ENCODE data around the gene THRB. TPM values are rescaled to one million over a fixed set of nuclear protein-coding genes. Genes with fewer than 3 reads are reported as not detected.

Gene THRB
- total and polyA plus RNA-seq, 9 of the 15 experiments (the other 6 are each of a cell fraction or from before 2014, with no cell fraction given): 1.7 to 14.9 (median 6.9) TPM

DNA sequence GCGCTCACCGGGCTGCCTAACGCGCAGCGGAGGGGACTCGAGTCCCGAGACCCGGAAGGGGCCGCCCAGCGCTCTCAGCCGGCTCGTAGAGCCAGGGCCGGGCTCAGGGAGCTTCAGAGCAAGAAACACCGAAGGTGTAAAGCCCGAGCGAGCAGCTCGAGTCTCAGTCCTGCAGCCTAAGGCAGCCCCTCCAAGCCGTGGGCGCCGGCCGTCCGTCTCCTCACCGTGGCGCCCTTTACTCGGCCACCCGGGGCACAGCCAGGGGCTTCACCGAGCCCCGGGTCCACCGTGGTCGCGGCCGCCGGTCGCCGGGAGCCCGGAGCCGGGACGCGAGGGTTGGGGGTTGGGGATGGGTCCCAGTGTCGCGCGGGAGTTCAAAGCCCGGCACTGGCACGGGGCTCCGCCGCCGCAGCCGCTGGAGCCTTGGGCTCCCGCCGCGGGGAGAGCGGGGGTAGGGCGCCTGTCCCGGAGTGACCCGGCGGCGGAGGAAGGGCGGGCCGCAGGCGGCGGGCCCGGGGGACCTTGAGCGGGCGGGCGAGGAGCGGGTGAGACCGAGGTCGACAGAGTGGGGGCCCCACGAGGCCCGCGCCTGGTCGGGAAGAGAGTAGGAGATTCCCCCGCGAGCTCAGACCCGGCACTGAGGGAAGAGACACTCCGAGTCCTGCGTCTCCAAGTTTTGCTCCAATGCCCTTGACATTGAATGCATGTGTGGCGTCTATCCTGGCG, 26.9 kb upstream of the THRB start (continued):
- no peak for TF ChIP-seq HCFC1 (IDR thresholded peaks at IDR 0.05; ENCODE audit: low read depth, low read length)
- no peak for TF ChIP-seq POLR3A (IDR thresholded peaks at IDR 0.05; ENCODE audit: borderline replicate concordance, extremely low read depth, insufficient read depth, insufficient read length)
- no peak for TF ChIP-seq ZNF146 (CRISPR knock-in tag; IDR thresholded peaks at IDR 0.05; ENCODE audit: unreplicated experiment)
- no peak for TF ChIP-seq ATF1 (CRISPR knock-in tag; IDR thresholded peaks at IDR 0.05)
- no peak for TF ChIP-seq ATF1 (tag; IDR thresholded peaks at IDR 0.05)
- TF ChIP-seq ZNF224 (CRISPR knock-in tag; IDR thresholded peaks at IDR 0.05): no peak
- peak; percentile 36; the same call in 1 of the 2 replicates for TF ChIP-seq HNRNPL (IDR thresholded peaks at IDR 0.05; ENCODE audit: low read depth, low read length)
- TF ChIP-seq, protein P1, sequence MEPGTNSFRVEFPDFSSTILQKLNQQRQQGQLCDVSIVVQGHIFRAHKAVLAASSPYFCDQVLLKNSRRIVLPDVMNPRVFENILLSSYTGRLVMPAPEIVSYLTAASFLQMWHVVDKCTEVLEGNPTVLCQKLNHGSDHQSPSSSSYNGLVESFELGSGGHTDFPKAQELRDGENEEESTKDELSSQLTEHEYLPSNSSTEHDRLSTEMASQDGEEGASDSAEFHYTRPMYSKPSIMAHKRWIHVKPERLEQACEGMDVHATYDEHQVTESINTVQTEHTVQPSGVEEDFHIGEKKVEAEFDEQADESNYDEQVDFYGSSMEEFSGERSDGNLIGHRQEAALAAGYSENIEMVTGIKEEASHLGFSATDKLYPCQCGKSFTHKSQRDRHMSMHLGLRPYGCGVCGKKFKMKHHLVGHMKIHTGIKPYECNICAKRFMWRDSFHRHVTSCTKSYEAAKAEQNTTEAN (CRISPR knock-in tag; IDR thresholded peaks at IDR 0.05): no peak
- TF ChIP-seq GABPB1 (CRISPR knock-in tag; IDR thresholded peaks at IDR 0.05): peak; percentile 49; the same call in 1 of the 2 replicates
- TF ChIP-seq EHMT2 (IDR thresholded peaks at IDR 0.05): no peak
- no peak for TF ChIP-seq PRPF4 (IDR thresholded peaks at IDR 0.05; ENCODE audit: insufficient read depth, low read depth, low read length, poor library complexity, severe bottlenecking)
- peak; percentile 53 for TF ChIP-seq SOX6 (IDR thresholded peaks at IDR 0.05)
- TF ChIP-seq IRF9 (tag; IDR thresholded peaks at IDR 0.05): no peak
- no peak for TF ChIP-seq JUNB (CRISPR knock-in tag; conservative IDR thresholded peaks at IDR 0.05)
- TF ChIP-seq CHD1 (IDR thresholded peaks at IDR 0.05; ENCODE audit: low read length): peak; percentile 70
- no peak for TF ChIP-seq KAT2B (IDR thresholded peaks at IDR 0.05; ENCODE audit: low read depth, low read length)
- peak; percentile 72 for TF ChIP-seq RB1 (IDR thresholded peaks at IDR 0.05; ENCODE audit: low read depth)
- TF ChIP-seq ZNF764 (CRISPR knock-in tag; IDR thresholded peaks at IDR 0.05; ENCODE audit: low read depth): no peak
- no peak for TF ChIP-seq ZC3H8 (IDR thresholded peaks at IDR 0.05)
- TF ChIP-seq KLF1 (tag; IDR thresholded peaks at IDR 0.05): no peak

Measured in K562 (cell line).